GM19043 (cell line): ENCODE measurements around the gene TTC22.

ENCODE experiments used
- ATAC-seq: cut with Tn5 transposase; IDR thresholded peaks from one replicate; pipeline ENCODE4 v1.9.1; 2021; ENCODE audit warnings: low read depth; ENCODE audit not compliant: unreplicated experiment

Gene TTC22

DNA sequence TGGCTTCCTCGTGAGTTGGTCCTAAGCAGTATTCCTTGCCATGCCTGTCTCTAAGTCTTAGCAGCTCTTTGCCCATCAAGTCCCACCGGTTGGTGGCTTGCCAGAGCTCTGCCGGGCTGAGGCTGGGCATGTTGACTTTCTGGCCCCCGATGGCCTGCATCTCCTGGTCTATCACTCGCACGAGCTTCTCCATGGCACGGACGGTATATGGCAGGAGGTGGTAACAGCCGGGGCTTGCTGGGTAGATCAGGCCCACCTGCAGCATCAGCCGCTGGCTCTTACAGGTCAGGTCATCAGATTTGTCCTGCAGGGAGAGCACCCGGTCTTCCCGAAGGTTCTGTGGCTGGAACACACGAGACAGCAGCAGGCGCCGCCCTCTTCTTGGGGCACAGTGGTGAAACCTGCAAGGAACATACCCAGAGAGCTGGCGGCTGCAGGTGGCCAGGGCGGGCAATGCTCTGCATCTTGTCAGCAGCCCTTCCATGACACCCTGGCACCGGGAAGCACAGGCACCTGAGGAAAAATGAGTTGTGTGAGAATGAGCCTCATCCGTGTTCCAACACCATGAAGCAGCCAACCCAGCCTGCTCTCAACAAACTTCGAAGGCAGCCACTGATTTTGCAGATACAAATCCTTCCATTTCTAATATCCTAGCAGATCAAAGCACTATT is 42.3 kb downstream of the TTC22 start:
- ATAC-seq: no peak

DNA sequence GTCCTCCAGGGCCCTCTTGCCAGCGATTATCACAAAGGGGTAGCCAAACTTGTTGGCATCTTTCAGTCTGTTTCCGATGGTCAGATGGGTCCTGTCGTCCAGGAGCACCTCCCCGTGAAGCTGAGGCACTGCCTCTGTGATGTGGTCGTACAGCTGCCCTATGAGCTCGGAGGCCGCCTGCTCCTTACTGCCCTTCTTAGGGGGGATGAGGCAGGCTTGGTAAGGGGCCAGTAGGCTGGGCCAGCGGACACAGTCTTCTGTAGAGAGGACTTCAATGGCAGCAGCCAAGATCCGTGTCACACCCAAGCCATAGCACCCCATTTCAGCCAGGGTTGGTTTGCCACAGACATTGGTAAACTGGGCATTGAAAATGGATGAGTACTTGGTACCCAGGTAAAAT is 43.3 kb downstream of the TTC22 start:
- no peak for ATAC-seq

DNA sequence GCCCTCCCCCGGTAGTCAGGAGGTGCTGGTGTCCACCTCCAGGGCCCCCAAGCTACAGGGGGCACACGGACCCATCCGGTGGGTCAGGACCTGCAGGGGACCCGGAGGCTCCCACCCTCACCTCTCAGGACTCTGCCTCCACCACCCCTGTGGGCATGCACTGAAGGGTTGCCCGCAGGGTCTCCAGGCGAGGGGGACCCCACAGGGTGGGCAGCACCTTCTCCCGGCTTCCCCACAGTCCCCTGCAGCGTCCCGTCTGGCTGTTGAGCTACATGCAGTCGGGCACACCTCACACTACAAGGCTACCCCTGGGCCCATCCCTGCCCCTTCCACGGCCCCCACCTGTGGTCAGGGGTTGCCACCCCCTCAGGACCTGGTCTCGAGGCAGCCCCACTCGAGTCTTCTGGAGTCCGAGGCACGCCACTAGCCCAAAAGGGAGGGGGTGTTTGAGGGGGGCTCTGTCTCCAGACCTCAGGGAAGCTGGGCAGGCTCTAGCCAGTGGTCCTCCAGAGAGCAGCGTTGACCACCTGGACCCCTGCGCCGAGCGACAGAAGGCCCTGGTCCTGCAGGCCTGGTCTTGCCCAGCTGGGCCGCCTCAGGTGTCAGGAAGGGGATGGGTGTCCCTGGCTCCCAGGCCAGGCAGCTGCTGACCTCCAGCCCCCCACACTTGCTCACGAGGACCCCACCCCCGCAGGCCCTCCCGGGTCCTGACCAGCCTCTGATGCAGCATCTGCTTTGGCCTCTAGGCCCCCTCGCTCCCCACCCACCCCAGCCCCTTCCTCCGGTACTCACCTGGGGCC is 46.4 kb downstream of the TTC22 start:
- ATAC-seq: no peak

DNA sequence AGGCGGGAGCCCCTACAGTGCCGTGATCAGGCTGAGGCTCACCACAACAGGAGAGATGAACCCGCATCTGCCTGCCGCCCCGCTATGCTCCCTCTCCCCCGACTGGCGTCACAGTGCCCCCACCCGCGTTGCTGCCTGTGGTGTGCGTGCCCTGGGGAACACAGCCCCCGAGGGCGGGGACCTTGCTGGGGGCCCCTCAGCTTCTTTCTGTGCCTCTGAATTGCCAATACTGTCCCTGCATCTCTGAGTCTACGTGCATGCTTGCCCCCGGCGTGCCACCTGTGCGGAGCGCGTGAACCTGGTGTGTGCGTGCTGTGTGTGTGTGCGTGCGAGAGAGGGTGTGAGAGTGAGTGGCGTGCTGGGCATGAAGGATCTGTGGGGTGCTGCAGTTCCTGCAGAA is 47.1 kb downstream of the TTC22 start:
- no peak for ATAC-seq

DNA sequence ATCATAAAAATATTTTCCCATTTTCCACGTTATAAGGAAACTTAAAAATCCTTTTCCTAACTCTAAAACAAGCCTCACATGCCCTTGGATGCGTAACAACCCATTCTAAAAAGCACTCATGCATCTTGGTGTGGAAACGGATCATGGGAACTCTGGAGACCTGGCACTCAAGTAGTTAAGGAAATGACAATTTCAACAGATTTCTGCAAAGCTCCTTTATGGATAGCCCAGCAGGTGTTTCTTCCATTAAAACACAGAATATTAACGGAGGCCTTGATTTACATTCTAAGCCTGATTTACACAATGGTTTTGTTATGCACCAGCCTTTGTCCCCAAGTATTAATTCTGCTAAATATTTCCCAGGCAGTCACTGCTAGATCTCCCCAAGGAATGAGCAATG is 49.7 kb downstream of the TTC22 start:
- ATAC-seq: no peak

DNA sequence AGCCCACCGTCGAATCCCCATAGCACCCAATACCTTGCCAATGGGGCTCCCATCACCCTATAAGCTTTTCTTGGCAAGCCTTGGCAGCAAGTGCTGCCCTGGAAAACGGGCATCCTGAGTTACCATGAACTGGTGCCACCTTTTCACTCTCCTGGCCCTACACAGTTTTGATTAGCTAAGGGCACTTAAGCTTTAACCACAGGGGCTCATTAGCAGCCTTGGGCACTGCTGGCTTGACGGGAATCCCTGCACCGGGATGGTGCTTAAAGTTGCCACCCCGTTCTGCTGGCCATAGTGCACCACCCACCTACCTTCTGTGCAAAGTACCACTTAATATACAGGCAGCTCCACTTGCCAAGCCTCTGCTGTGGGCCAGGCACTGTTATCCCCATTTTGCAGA is 50.5 kb downstream of the TTC22 start:
- ATAC-seq: no peak

DNA sequence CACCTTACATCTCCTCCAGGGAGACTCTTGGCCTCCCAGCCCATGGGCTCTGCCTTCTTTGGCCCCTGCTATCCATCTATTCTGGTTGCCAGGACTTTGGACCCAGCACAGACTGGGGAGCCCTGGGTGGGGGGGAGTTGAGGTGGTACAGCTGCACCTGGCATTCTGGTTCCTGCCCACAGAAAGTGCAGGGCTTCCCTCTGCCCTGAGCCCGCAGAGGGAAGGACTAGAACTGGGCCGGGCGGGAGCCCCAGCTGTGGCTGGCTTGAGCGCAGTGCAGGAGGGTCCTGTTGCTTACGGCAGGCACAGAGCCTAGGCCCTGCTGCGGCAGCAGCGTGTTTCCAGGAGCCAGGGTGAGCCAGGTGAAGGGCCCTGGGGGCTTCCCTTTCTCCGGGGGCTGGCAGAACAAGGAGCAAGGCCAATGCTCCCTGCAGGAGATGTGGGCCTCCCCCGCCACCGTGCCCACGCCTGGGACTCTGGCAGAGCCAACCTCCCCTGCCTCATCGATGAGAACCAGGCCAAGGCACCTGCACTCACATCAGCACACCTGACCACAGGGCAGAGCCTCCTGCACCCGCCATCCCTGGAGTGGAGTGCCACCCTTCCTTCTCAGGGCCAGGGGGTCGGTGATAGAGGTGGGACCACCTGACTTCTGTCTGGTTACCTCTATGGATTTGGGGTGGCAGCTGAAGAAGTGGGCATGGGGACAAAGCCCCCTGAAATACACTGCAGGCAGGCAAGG is 52.9 kb downstream of the TTC22 start:
- no peak for ATAC-seq

DNA sequence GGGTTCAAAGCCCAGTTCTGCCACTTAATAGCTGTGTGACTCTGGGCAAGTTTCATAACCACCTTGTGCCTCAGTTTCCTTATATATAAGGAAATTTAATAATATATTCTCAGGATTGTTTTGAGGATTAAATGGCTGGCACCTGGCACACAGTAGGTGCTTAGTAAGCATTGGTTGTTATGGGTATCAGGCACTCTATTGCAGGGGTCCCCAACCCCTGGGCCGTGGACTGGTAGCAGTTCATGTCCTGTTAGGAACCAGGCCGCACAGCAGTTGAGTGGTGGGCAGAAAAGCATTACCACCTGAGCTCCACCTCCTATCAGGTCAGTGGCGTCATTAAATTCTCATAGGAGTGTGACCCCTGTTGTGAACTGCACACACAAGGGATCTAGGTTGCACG is 55.3 kb downstream of the TTC22 start:
- ATAC-seq: no peak

DNA sequence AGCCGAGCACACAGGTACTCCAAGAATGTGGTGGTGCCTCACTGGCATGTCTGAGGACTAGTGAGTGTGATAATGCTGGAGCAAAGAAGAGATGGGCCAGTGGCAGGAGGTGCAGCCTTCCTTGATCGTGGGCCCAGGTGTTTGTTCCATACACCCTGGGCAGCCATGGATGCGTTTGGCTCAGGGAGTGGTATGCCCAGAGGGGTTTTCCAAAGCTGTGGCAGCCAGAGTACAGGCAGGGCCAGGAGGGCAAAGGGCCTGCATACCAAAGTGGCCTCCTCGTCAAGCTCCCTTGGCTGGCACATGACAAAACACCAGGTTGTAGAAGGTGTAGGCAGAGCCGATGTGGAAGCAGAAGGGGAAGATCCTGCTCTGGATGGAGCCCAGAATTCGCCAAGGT is 55.8 kb downstream of the TTC22 start:
- no peak for ATAC-seq

DNA sequence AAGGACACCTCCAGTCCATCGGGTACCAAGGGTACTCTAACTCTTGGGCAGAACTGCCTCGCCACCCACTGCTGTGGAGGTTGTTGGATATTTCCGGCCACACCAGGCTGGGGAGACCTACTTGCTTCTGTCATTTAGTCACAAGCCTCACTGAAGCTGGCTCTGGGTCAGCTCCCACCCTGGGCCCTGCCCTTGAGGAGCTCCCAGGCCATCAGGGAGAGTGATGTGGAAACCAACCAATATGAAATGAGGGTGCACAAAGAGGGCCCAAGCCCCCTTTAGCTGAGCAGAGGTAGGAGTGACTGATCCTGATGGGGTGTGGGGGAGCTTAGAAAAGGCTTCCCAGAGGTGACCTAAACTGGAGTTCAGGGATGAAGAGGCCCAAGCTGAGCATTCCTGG is 56.4 kb downstream of the TTC22 start:
- no peak for ATAC-seq

DNA sequence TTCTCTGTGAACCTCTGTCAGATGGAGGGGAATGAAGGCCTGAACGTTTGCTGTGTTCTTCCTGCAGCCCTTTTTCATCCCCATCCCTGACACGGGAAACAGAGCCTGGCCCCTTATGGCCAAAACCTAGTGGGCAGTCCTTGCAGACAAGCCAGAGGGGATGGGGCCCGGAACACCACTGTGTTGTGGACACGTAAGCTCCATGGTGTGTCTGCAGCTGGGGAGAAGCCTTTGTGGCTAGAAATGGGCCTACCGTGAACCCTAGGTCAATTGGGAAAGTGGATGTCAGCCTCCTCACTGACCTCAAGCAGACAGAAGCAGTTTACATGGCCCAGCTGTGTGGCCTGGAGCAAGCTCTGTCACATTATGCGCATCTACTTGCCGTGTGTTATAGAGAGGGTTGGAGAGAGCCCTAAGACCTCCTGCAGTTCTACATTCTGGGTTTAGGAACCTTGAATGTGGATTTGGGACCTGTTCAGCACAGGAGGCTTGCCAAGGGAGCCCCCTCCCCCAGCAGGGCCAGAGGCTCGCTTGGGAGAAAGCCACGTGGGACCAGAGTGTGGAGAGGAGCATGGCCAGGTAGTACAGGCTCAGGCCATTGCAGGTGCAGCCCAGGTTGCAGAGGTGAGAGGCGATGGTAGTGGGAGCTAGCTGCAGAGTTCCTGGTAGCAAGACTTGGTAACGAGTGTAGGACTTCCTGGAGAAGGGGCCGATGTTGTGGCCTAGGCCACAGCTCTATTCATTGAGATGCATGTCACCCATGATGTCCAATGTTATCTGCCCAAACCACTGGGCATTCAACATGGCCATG is 57.5 kb downstream of the TTC22 start:
- ATAC-seq: no peak

DNA sequence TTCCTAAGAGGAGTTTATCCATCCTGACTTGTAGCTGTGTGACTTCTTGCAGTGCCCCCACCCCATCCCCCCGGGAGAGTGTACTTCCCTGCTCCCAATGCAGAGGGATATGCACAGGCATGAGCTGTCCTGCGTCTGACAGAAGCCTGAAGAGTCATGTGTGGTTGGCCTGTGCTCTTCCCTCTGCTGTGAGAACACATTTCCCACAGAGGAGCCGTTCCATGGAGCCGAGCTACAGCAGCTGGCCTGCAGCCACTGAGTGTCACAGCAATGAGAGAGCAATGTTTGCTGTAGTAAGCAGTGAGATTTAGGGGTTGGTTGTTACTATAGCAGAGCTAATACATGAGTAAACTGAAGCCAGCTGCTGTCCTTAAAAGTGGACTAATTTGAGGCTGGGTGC is 58.8 kb downstream of the TTC22 start:
- no peak for ATAC-seq

DNA sequence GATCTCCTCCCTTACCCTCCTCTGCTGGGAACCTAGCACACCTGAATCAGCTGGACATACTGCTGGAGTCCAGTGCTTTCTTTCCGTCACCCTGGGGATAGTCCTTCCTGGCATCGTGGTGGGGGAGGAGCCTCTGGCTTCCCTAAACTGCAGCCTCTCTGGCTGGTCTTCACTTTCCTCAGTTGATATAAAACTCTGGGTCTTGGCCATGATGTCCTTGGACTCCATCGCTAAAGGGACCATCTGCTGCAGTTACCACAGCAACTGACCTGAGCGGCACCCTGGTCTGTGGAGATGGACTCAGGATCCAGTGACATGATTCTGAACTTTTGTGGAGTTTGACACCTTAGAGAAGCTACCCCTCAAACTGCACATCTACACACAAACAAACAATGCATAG is 59.6 kb downstream of the TTC22 start:
- no peak for ATAC-seq

DNA sequence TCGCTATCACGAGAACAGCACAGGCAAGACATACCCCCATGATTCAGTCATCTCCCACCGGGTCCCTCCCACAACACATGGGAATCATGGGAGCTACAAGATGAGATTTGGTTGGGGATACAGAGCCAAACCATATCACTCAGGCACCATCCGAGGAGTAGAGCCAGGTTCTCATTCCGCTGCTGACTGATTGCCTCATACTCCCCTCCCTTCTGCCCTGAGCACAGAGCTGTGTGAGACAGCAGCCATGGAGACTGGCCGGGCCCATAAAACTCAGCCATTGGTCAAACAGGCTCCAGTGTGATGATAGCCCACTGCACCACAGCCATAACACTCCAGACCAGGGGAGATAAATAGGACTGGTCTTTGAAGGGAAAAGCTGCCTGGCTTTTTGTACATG is 62.9 kb downstream of the TTC22 start:
- ATAC-seq: no peak

DNA sequence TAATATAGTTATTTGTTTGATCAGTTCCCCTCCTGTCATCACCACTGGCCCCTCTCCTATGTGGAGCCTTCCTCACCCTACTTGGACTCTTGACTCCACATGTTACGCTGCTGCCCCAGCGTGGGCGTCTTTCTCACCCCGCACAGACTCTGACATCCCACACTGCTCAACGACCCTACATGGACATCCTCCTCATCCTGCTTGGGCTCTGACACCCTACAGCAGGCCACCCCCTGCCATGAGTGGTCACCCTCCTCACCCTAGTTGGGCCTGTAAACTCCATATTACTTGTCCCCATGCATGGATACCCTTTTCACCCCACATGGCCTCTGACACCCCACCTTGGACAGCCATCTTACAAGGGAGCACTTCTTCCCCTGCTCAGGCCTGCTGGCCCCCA is 64.4 kb downstream of the TTC22 start:
- no peak for ATAC-seq
